GM06990 (cell line): Measurements from ENCODE around the gene FANCF.
"Not testable (repeated sequence)": the region's sequence is repeated elsewhere in the genome, so short reads cannot be mapped to it uniquely, and the experiment has no call there.

Experiments used
- DNase-seq: peaks from one replicate; pipeline ENCODE4 v3.0.0-alpha.2; 2011; ENCODE audit not compliant: insufficient read length; ENCODE audit errors: extremely low read depth
- H3K27me3 ChIP-seq: replicated peaks from 2 replicates; pipeline ENCODE4 v1.6.0; 2011; ENCODE audit warnings: low read length; ENCODE audit not compliant: control insufficient read depth, insufficient read depth
- H3K36me3 ChIP-seq: 2 replicates; pipeline ENCODE4 v1.5.1; 2011; ENCODE audit warnings: low read length; ENCODE audit not compliant: control insufficient read depth, insufficient read depth
- H3K4me3 ChIP-seq: replicated peaks from 2 replicates; pipeline ENCODE4 v1.5.1; 2011; ENCODE audit warnings: low read depth, mild to moderate bottlenecking, control low read depth, low read length
- TF ChIP-seq, protein P1 (sequence below): IDR thresholded peaks from 2 replicates; pipeline ENCODE4 v1.5.1; 2011; ENCODE audit warnings: low read length, control low read depth, mild to moderate bottlenecking, inconsistent platforms; ENCODE audit not compliant: insufficient read depth, poor library complexity, severe bottlenecking

The FANCF gene

DNA sequence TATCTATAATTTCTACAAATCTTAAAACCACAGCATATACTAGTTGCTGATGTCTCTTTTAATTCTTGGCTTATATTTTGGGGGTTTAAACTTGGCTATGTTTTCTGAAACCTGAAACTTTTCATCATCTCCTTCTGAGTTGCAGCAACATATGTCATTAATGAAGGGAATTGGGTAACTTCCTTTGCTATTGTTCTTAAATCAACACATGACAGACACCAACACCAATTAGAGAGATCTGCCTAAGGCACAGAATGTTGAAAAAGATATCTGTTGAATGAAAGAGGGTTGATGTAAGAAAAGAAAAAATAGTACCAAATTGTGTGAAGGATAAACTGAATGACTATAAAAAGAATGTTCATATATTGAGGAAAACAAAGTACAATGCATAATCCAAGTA lies 30.5 kb upstream of the FANCF start:
- H3K36me3 ChIP-seq: no peaks in the 10 kb centered on the region
- no peak for DNase-seq
- TF ChIP-seq, protein P1, sequence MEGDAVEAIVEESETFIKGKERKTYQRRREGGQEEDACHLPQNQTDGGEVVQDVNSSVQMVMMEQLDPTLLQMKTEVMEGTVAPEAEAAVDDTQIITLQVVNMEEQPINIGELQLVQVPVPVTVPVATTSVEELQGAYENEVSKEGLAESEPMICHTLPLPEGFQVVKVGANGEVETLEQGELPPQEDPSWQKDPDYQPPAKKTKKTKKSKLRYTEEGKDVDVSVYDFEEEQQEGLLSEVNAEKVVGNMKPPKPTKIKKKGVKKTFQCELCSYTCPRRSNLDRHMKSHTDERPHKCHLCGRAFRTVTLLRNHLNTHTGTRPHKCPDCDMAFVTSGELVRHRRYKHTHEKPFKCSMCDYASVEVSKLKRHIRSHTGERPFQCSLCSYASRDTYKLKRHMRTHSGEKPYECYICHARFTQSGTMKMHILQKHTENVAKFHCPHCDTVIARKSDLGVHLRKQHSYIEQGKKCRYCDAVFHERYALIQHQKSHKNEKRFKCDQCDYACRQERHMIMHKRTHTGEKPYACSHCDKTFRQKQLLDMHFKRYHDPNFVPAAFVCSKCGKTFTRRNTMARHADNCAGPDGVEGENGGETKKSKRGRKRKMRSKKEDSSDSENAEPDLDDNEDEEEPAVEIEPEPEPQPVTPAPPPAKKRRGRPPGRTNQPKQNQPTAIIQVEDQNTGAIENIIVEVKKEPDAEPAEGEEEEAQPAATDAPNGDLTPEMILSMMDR: no peak
- H3K27me3 ChIP-seq: no peaks in the 10 kb centered on the region
- H3K4me3 ChIP-seq: no peak overlapping the region

DNA sequence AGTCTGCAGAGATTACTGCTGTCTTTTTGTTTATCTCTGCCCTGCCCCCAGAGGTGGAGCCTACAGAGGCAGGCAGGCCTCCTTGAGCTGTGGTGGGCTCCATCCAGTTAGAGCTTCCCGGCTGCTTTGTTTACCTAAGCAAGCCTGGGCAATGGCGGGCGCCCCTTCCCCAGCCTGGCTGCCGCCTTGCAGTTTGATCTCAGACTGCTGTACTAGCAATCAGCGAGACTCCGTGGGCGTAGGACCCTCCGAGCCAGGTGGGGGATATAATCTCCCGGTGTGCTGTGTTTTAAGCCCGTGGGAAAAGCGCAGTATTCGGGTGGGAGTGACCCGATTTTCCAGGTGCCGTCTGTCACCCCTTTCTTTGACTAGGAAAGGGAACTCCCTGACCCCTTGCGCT lies 26.7 kb upstream of the FANCF start:
- not testable (repeated sequence) for H3K4me3 ChIP-seq, H3K27me3 ChIP-seq, DNase-seq, H3K36me3 ChIP-seq

DNA sequence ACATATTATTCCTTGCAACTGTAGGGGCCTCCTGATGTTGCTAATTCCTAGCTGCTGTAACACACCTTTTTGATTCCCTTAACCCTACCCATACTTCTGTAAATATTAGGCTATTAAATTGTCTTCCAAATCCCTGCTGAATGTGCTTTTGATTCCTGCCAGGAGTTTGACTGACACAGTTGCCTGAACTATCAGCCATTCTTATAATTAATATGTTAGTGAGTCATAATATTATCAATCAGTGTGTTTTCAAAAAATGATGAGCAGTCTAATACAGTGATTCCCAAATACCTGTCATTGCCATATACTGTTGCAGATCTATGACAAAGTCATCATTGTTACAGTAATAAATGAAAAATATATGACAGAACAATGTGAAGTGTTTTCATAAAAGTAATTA lies 15.9 kb upstream of the FANCF start:
- Histone ChIP-seq H3K27me3 (no peaks in the 10 kb centered on the region), H3K36me3 (no peaks in the 10 kb centered on the region), H3K4me3 (no peak overlapping the region)
- no peak for DNase-seq
- TF ChIP-seq, protein P1: no peak

DNA sequence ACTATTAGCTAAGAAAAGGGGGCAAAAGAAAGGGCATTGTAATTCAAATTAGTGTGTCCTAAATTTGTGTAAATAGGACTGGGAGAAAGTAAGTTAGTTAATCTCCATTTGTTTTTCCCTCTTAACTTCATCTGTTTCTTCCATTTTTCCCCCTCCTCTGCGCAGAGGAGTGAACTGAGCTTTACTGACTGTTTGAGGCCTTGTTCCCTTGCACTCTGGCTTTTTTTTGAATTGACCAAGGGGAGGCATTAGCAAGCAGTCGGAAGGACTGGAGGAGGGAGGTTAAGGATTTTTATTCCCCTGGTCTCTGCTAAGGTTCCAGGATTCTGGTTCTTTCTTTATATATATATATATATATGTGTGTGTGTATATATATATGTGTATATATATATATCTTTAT lies 15.2 kb upstream of the FANCF start:
- TF ChIP-seq, protein P1: no peak
- no peak for DNase-seq
- no peaks in the 10 kb centered on the region for H3K27me3 ChIP-seq
- H3K4me3 ChIP-seq: no peak overlapping the region
- no peaks in the 10 kb centered on the region for H3K36me3 ChIP-seq

DNA sequence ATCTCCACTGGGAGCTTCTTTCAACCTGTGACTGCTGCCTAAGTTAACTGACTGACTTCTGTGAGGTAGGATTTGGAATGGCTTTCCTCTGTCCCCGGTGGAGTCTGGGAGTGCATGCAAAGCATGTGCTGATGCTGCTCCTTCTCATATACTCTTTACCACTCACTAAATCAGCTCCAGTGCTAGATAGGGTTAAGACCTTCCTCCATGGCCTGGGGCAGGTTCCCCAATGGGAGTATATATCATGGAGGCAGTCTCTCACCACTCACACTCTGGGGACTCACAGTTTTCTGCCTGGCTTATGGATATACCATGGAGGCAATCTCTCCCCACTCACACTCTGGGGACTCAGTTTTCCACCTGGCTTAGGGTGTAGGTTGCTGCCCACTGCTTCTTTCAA lies 10.1 kb upstream of the FANCF start:
- Histone ChIP-seq H3K27me3 (no peaks in the 10 kb centered on the region), H3K36me3 (no peaks in the 10 kb centered on the region; the same call in 1 of the 2 replicates), H3K4me3 (no peak overlapping the region)
- DNase-seq: no peak
- TF ChIP-seq, protein P1: no peak

DNA sequence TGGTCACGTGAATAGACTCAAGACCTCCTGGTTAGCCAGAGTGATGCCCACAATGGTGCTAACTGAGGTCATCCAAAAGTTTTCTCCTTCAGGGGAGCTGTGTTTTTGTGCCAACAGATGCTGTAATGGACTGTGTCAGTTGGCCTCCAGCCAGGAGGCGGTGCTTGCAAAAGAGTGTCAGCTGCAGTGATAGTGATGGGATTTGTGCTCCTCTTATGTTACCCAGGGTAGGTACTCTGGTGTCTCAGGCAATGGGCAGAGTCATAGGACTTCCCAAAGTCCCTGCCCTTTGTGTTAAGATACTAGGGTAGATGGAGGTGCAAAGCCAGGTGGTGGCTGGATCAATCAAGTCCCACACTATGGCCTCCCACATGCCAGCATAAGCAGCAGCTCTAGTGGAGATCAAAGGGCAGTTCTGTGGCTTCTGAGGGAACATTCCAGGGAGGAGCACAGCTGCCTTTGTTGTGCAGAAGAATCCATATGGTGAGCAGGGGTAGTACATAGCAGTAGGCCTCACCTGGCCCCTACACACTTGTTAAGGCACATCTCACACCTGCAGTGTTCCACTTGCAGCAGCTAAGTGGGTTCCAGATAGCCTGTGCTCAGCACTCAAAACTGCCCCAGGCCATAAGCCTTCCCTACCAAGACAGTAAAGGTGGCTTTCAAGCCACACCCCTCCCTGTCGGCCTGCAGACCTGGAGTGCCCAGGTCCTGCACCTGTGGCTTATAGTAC lies 9.4 kb upstream of the FANCF start:
- Histone ChIP-seq H3K36me3 (no peaks in the 10 kb centered on the region; the same call in 1 of the 2 replicates), H3K27me3 (no peaks in the 10 kb centered on the region), H3K4me3 (no peak overlapping the region)
- no peak for DNase-seq
- TF ChIP-seq, protein P1: no peak
